Trophoblast cell (in vitro differentiated cells and primary cell): ENCODE measurements around the gene ASCL3.
"Not testable (repeated sequence)": the region's sequence is repeated elsewhere in the genome, so short reads cannot be mapped to it uniquely, and the experiment has no call there.

Experiments
- DNase-seq, 2 donors: peaks; one replicate each; pipeline ENCODE4 v3.0.0-alpha.2; 2016
- H2AFZ ChIP-seq: 2 replicates; pipeline ENCODE4 v1.6.1; 2013; ENCODE audit warnings: low read length, moderate library complexity, mild to moderate bottlenecking; ENCODE audit not compliant: insufficient read depth, poor library complexity
- H2AK5ac ChIP-seq: 2 replicates; pipeline ENCODE4 v1.6.1; 2013; ENCODE audit warnings: mild to moderate bottlenecking, low read length
- H2BK120ac ChIP-seq: 2 replicates; pipeline ENCODE4 v1.6.1; 2013; ENCODE audit warnings: low read length, mild to moderate bottlenecking, moderate library complexity; ENCODE audit not compliant: insufficient read depth, poor library complexity
- H2BK12ac ChIP-seq: 2 replicates; pipeline ENCODE4 v1.6.1; 2013; ENCODE audit warnings: mild to moderate bottlenecking, low read length, moderate library complexity
- H2BK5ac ChIP-seq: 2 replicates; pipeline ENCODE4 v1.6.1; 2013; ENCODE audit warnings: low read length, low read depth, moderate library complexity, mild to moderate bottlenecking; ENCODE audit not compliant: poor library complexity
- H3K14ac ChIP-seq: 2 replicates; pipeline ENCODE4 v1.6.1; 2013; ENCODE audit warnings: mild to moderate bottlenecking, low read length
- H3K18ac ChIP-seq: 2 replicates; pipeline ENCODE4 v1.6.1; 2013; ENCODE audit warnings: mild to moderate bottlenecking, low read length
- H3K23ac ChIP-seq: 2 replicates; pipeline ENCODE4 v1.6.1; 2013; ENCODE audit warnings: low read length
- H3K27ac ChIP-seq: 2 replicates; pipeline ENCODE4 v1.5.1; 2013; ENCODE audit warnings: low read depth, mild to moderate bottlenecking, inconsistent platforms, low read length, moderate library complexity
- H3K27me3 ChIP-seq: 2 replicates; pipeline ENCODE4 v1.6.1; 2013; ENCODE audit warnings: inconsistent platforms, mild to moderate bottlenecking, low read length, moderate library complexity; ENCODE audit not compliant: insufficient read depth
- H3K36me3 ChIP-seq, 2 experiments: 1 replicate in 1 of 2; 2 replicates in 1 of 2; pipeline ENCODE4 v1.6.1; 2013; ENCODE audit warnings: low read length in 2 of 2, mild to moderate bottlenecking in 2 of 2, moderate library complexity in 1 of 2; ENCODE audit not compliant: insufficient read depth in 2 of 2, control insufficient read depth in 1 of 2
- H3K4ac ChIP-seq: 2 replicates; pipeline ENCODE4 v1.6.1; 2013; ENCODE audit warnings: low read depth, mild to moderate bottlenecking, low read length, moderate library complexity
- H3K4me1 ChIP-seq, 2 experiments: 1 replicate in 1 of 2; 2 replicates in 1 of 2; pipeline ENCODE4 v1.6.1; 2013; ENCODE audit warnings: low read length in 2 of 2, mild to moderate bottlenecking in 2 of 2, moderate library complexity in 1 of 2; ENCODE audit not compliant: insufficient read depth in 2 of 2, control insufficient read depth in 1 of 2
- H3K4me2 ChIP-seq: 2 replicates; pipeline ENCODE4 v1.6.1; 2013; ENCODE audit warnings: inconsistent platforms, mild to moderate bottlenecking, low read length, moderate library complexity
- H3K4me3 ChIP-seq: 2 replicates; pipeline ENCODE4 v1.5.1; 2013; ENCODE audit warnings: mild to moderate bottlenecking, low read depth, low read length, inconsistent platforms
- H3K79me1 ChIP-seq: one replicate; pipeline ENCODE4 v1.6.1; 2013; ENCODE audit warnings: low read length
- H3K79me2 ChIP-seq: 2 replicates; pipeline ENCODE4 v1.6.1; 2013; ENCODE audit warnings: low read length, mild to moderate bottlenecking; ENCODE audit not compliant: control insufficient read depth, insufficient read depth, poor library complexity
- H3K9ac ChIP-seq: 2 replicates; pipeline ENCODE4 v1.6.1; 2013; ENCODE audit warnings: mild to moderate bottlenecking, low read length
- H3K9me3 ChIP-seq: 2 replicates; pipeline ENCODE4 v1.6.1; 2013; ENCODE audit warnings: low read depth, mild to moderate bottlenecking, control low read depth, inconsistent platforms, low read length; ENCODE audit not compliant: insufficient read depth
- H4K12ac ChIP-seq: 2 replicates; pipeline ENCODE4 v1.6.1; 2013; ENCODE audit warnings: low read depth, mild to moderate bottlenecking, low read length, moderate library complexity
- H4K8ac ChIP-seq: 2 replicates; pipeline ENCODE4 v1.6.1; 2013; ENCODE audit warnings: low read depth, mild to moderate bottlenecking, low read length, moderate library complexity
- H4K91ac ChIP-seq: one replicate; pipeline ENCODE4 v1.6.1; 2013; ENCODE audit warnings: low read depth, mild to moderate bottlenecking, low read length, moderate library complexity
- WGBS: extraction: QIAGEN DNeasy Blood & Tissue Kit; methylation state at CpG from one replicate; pipeline ENCODE4 v1.1.7; 2013; ENCODE audit warnings: missing lambda C conversion rate; ENCODE audit not compliant: insufficient read length, insufficient coverage; ENCODE audit errors: extremely low coverage; 5-methylcytosine and 5-hydroxymethylcytosine counted together

ASCL3 gene

GRCh38 chr11:8986772-8987171, 44.0 kb upstream of the ASCL3 start:
- not testable (repeated sequence) for H3K4me3 ChIP-seq, H4K12ac ChIP-seq, H2BK5ac ChIP-seq, H3K79me2 ChIP-seq, DNase-seq, H4K91ac ChIP-seq, H3K14ac ChIP-seq, H2BK120ac ChIP-seq, H3K4me2 ChIP-seq, H3K18ac ChIP-seq, H3K79me1 ChIP-seq, H2AK5ac ChIP-seq, H3K27me3 ChIP-seq, H3K23ac ChIP-seq, H3K4me1 ChIP-seq, H3K4ac ChIP-seq, H3K27ac ChIP-seq, H3K36me3 ChIP-seq, H2BK12ac ChIP-seq, H3K9ac ChIP-seq, H2AFZ ChIP-seq, H4K8ac ChIP-seq, H3K9me3 ChIP-seq
- no CpG with 5 or more reads among the region's 6 CpGs for WGBS

- no CpG with 5 or more reads among the region's 5 CpGs for WGBS
- no peak overlapping the region for H3K9ac ChIP-seq
- H2BK5ac ChIP-seq = no peak overlapping the region
These were observed 42.6 kb upstream of the ASCL3 start for GRCh38 chr11:8985462-8985861.

GRCh38 chr11:8983552-8983951, 40.7 kb upstream of the ASCL3 start:
- Histone ChIP-seq H3K4me1 (no peaks in the 10 kb centered on the region), H3K79me1 (no peaks in the 10 kb centered on the region), H3K23ac (no peak overlapping the region), H2AFZ (no peak overlapping the region), H3K4me2 (no peak overlapping the region), H2AK5ac (no peak overlapping the region), H2BK12ac (no peak overlapping the region), H4K8ac (no peak overlapping the region), H3K18ac (no peak overlapping the region), H2BK120ac (no peak overlapping the region), H3K9ac (no peak overlapping the region), H4K12ac (no peak overlapping the region), H3K79me2 (no peaks in the 10 kb centered on the region), H4K91ac (no peak overlapping the region), H3K4me3 (no peak overlapping the region), H3K14ac (no peak overlapping the region), H3K36me3 (no peaks in the 10 kb centered on the region), H3K27ac (no peak overlapping the region), H2BK5ac (no peak overlapping the region), H3K27me3 (no peaks in the 10 kb centered on the region), H3K9me3 (no peaks in the 10 kb centered on the region), H3K4ac (no peak overlapping the region)
- WGBS = no CpG with 5 or more reads among the region's 2 CpGs
- no peak for DNase-seq

More at GRCh38 chr11:8985462-8985861, 42.6 kb upstream of the ASCL3 start:
- no peaks in the 10 kb centered on the region for H3K79me1 ChIP-seq
- no peak overlapping the region for H4K8ac ChIP-seq
- no peaks in the 10 kb centered on the region for H3K36me3 ChIP-seq
- no peak for DNase-seq
- H3K27me3 ChIP-seq = no peaks in the 10 kb centered on the region
- no peak overlapping the region for H4K12ac ChIP-seq
- H3K27ac ChIP-seq = no peak overlapping the region
- no peak overlapping the region for H3K14ac ChIP-seq
- H3K18ac ChIP-seq = no peak overlapping the region
- H4K91ac ChIP-seq = no peak overlapping the region
- H3K4me3 ChIP-seq = no peak overlapping the region
- no peaks in the 10 kb centered on the region for H3K9me3 ChIP-seq
- H3K4me1 ChIP-seq = peaks cover 0 to 3% of the 10 kb centered on the region in 2 experiments
- no peak overlapping the region for H2AK5ac ChIP-seq
- H2BK12ac ChIP-seq = no peak overlapping the region
- no peak overlapping the region for H2AFZ ChIP-seq
- H3K4ac ChIP-seq = no peak overlapping the region
- no peak overlapping the region for H3K23ac ChIP-seq
- no peaks in the 10 kb centered on the region for H3K79me2 ChIP-seq
- H2BK120ac ChIP-seq = no peak overlapping the region
- H3K4me2 ChIP-seq = no peak overlapping the region

- Histone ChIP-seq H3K9me3 (no peaks in the 10 kb centered on the region), H2BK120ac (no peak overlapping the region), H2BK5ac (no peak overlapping the region), H3K14ac (no peak overlapping the region), H2AFZ (no peak overlapping the region), H4K91ac (no peak overlapping the region), H2BK12ac (no peak overlapping the region), H3K23ac (no peak overlapping the region), H3K27me3 (no peaks in the 10 kb centered on the region), H4K12ac (no peak overlapping the region), H4K8ac (no peak overlapping the region), H3K4me2 (no peak overlapping the region), H3K18ac (no peak overlapping the region), H3K4me3 (no peak overlapping the region), H3K4me1 (no peaks in the 10 kb centered on the region), H2AK5ac (no peak overlapping the region), H3K9ac (no peak overlapping the region), H3K27ac (no peak overlapping the region), H3K36me3 (no peaks in the 10 kb centered on the region), H3K79me2 (no peaks in the 10 kb centered on the region), H3K4ac (no peak overlapping the region), H3K79me1 (no peaks in the 10 kb centered on the region)
- no CpG with 5 or more reads among the region's 3 CpGs for WGBS
- no peak for DNase-seq
These were observed 37.7 kb upstream of the ASCL3 start for GRCh38 chr11:8980485-8980884.
